ENCODE results near the gene AGBL1.

GRCh38 chr15:86373147-86373546 lies 293.5 kb downstream of the AGBL1 start:
- no peak for TF ChIP-seq CTCF (conservative IDR thresholded peaks at IDR 0.05; ENCODE audit: low read depth in 2 of 2)
- no peak for TF ChIP-seq POLR2AphosphoS5 (IDR thresholded peaks at IDR 0.05; ENCODE audit: low read depth)
- TF ChIP-seq EZH2 (IDR thresholded peaks at IDR 0.05; ENCODE audit: low read depth, unreplicated experiment) = no peak
- TF ChIP-seq JUNB (IDR thresholded peaks at IDR 0.05; ENCODE audit: unreplicated experiment) = no peak
- TF ChIP-seq REST (IDR thresholded peaks at IDR 0.05; ENCODE audit: unreplicated experiment) = no peak
- no peak for TF ChIP-seq ZNF114 (CRISPR knock-in tag; IDR thresholded peaks at IDR 0.05)

Data from GM23338 (cell line).